ENCODE results near the gene PHF21B. TPM values are rescaled to one million over a fixed set of nuclear protein-coding genes. Genes with fewer than 3 reads are reported as not detected.

Gene PHF21B
- total and polyA plus RNA-seq, 2 of the 8 experiments (the other 6 are each of a cell fraction or from before 2014, with no cell fraction given), result 19.3 to 68.1 TPM

DNA sequence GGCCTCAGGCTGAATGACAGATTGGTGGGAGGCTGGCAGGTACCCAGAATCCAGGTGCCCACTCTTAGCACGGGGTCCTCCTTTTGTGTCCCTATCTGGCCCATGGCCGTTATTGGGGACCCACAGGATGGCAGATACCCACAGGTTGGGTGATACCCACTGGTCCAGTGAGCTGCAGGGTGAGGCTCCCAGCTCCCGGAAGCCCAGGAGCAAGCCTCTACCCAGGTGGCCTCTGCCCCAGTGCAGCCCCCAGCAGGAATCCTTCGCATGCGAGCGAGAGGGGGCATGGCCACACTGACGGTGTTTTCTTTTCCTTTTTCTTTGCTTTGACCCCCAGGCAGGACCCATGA is 116.1 kb downstream of the PHF21B start (continued):
- no peak for TF ChIP-seq NRF1 (IDR thresholded peaks at IDR 0.05; ENCODE audit: low read depth, low read length)
- no peak for TF ChIP-seq GTF2F1 (IDR thresholded peaks at IDR 0.05; ENCODE audit: borderline replicate concordance, low read depth, low read length)
- no peak for TF ChIP-seq CTBP2 (IDR thresholded peaks at IDR 0.05; ENCODE audit: borderline replicate concordance, insufficient read depth, insufficient read length, low read length)
- TF ChIP-seq CREB1 (IDR thresholded peaks at IDR 0.05), result no peak

Data from H1 (cell line).